AG04450 (cell line): Measurements from ENCODE around the gene HYAL1. TPM values are rescaled to one million over a fixed set of nuclear protein-coding genes. Genes with fewer than 3 reads are reported as not detected.

Experiments
- CTCF ChIA-PET: fragments of 300-600, 350-600 bp; formaldehyde crosslinking; extraction: SDS; loops from one replicate; lab custom pipeline; 2022; ENCODE audit warnings: antibody characterized with exemption, inconsistent platforms; lab: Charles Lee
- POLR2A ChIA-PET: fragments of 350-600 bp; formaldehyde crosslinking; extraction: SDS; loops from one replicate; lab custom pipeline; 2021; ENCODE audit warnings: antibody characterized with exemption, inconsistent platforms; lab: Yijun Ruan, JAX
- DNase-seq: peaks from one replicate; pipeline ENCODE4 v3.0.0-alpha.2; 2011; ENCODE audit warnings: low read depth, low spot score
- H3K27ac ChIP-seq: one replicate; pipeline ENCODE4 v1.5.1; 2012; ENCODE audit warnings: low read depth, low read length, control low read depth
- H3K27me3 ChIP-seq: one replicate; pipeline ENCODE4 v1.6.0; 2012; ENCODE audit warnings: low read length; ENCODE audit not compliant: control insufficient read depth, insufficient read depth
- H3K4me3 ChIP-seq: 2 replicates; pipeline ENCODE4 v1.5.1; 2011; ENCODE audit warnings: mild to moderate bottlenecking, low read depth, low read length, control low read depth
- H3K9me3 ChIP-seq: 2 replicates; pipeline ENCODE4 v1.5.1; 2012; ENCODE audit warnings: low read length; ENCODE audit not compliant: control insufficient read depth, insufficient read depth
- CTCF ChIP-seq: IDR thresholded peaks from 2 replicates; pipeline ENCODE4 v1.5.1; 2011; ENCODE audit warnings: low read depth, low read length, control low read depth, inconsistent platforms
- polyA minus RNA-seq: library from RNA; depleted of rRNA, polyadenylated mRNA; stranded (reverse); fragments of >200 nt; gene quantifications from 2 replicates; pipeline ENCODE4 v1.2.3, GENCODE V29; 2011; rRNA and poly(A)+ RNA removed
- polyA plus RNA-seq: library from polyadenylated mRNA; depleted of rRNA; stranded (reverse); fragments of >200 nt; gene quantifications from 2 replicates; pipeline ENCODE4 v1.2.3, GENCODE V29; 2011; rRNA removed

The HYAL1 gene
- polyA plus RNA-seq: 0.25 and 0.32 TPM in 2 replicates
- polyA minus RNA-seq: 0.43 and 0.60 TPM in 2 replicates

- Histone ChIP-seq H3K27me3 (no peaks in the 10 kb centered on the region), H3K9me3 (peaks cover 17% of the 10 kb centered on the region), H3K27ac (no peak within 1 kb of the TSS), H3K4me3 (no peak within 1 kb of the TSS)
- no peak for DNase-seq
- ChIA-PET CTCF (no interaction called here), POLR2A (no interaction called here)
- no peak; the same call in 1 of the 2 replicates for TF ChIP-seq CTCF
These were observed at the start of gene HYAL1 for GRCh38 chr3:50303013-50303815. HYAL1 (minus strand) TSS chr3:50303574; CDS start chr3:50302956, 618 bp downstream.

GRCh38 chr3:50352781-50353180, 49.4 kb upstream of the HYAL1 start:
- POLR2A ChIA-PET: no interaction called here
- DNase-seq: no peak
- no peak overlapping the region for H3K27ac ChIP-seq
- H3K27me3 ChIP-seq: no peaks in the 10 kb centered on the region
- CTCF ChIA-PET: interaction anchor here (0.8 to 1.8 kb wide), 4 partner anchors 8 to 1037 kb away, joined by 3 to 11 read pairs (median 4); no protein-coding TSS in a partner anchor
- TF ChIP-seq CTCF: peak; percentile 34; the same call in 1 of the 2 replicates
- no peak overlapping the region for H3K4me3 ChIP-seq
- H3K9me3 ChIP-seq: no peaks in the 10 kb centered on the region

- no peak overlapping the region for H3K27ac ChIP-seq
- CTCF ChIA-PET: interaction anchor here (6.6 to 6.7 kb wide), 2 partner anchors 192 to 199 kb away, joined by 53 to 76 read pairs; no protein-coding TSS in a partner anchor
These were observed 47.9 kb upstream of the HYAL1 start for GRCh38 chr3:50351323-50351697.

GRCh38 chr3:50350527-50351322, 47.4 kb upstream of the HYAL1 start, which contains the start of the genes CYB561D2 and NPRL2:
CYB561D2 (plus strand) TSS chr3:50350862; CDS start chr3:50351434, 572 bp downstream.
NPRL2 (minus strand) TSS chr3:50350775; CDS start chr3:50350652, 123 bp downstream.
- peak; percentile 72 for DNase-seq
- Histone ChIP-seq H3K4me3 (peak within 1 kb of the TSS; percentile 97), H3K27me3 (no peaks in the 10 kb centered on the region), H3K9me3 (no peaks in the 10 kb centered on the region), H3K27ac (peak within 1 kb of the TSS; percentile 80)
- POLR2A ChIA-PET: interaction anchor here (0.8 to 1.8 kb wide), 6 partner anchors 9 to 218 kb away, joined by 3 to 11 read pairs (median 5); partner anchors contain the start of genes HYAL3, NAA80, RASSF1 and TMEM115
- CTCF ChIA-PET: interaction anchor here (1.0 to 6.7 kb wide), 4 partner anchors 192 to 264 kb away, joined by 3 to 76 read pairs (median 29); no protein-coding TSS in a partner anchor
- no peak for TF ChIP-seq CTCF

More at GRCh38 chr3:50351323-50351697, 47.9 kb upstream of the HYAL1 start:
- Histone ChIP-seq H3K27me3 (no peaks in the 10 kb centered on the region), H3K4me3 (peak overlapping the region; percentile 97), H3K9me3 (no peaks in the 10 kb centered on the region)
- DNase-seq: no peak
- no peak for TF ChIP-seq CTCF
- POLR2A ChIA-PET: interaction anchor here (1.4 to 1.8 kb wide), 2 partner anchors 23 to 52 kb away, joined by 3 to 5 read pairs; partner anchors contain the start of genes HYAL3, NAA80 and TUSC2
